C1 segment of cervical spinal cord (tissue), 14 donors: ENCODE results near the gene FBN2.
"Not testable (repeated sequence)": the region's sequence is repeated elsewhere in the genome, so short reads cannot be mapped to it uniquely, and the experiment has no call there.

Experiments
- DNase-seq, 14 donors: peaks; one replicate each; lab custom pipeline; 2025; lab: John Stamatoyannopoulos, UW

Gene FBN2

DNA sequence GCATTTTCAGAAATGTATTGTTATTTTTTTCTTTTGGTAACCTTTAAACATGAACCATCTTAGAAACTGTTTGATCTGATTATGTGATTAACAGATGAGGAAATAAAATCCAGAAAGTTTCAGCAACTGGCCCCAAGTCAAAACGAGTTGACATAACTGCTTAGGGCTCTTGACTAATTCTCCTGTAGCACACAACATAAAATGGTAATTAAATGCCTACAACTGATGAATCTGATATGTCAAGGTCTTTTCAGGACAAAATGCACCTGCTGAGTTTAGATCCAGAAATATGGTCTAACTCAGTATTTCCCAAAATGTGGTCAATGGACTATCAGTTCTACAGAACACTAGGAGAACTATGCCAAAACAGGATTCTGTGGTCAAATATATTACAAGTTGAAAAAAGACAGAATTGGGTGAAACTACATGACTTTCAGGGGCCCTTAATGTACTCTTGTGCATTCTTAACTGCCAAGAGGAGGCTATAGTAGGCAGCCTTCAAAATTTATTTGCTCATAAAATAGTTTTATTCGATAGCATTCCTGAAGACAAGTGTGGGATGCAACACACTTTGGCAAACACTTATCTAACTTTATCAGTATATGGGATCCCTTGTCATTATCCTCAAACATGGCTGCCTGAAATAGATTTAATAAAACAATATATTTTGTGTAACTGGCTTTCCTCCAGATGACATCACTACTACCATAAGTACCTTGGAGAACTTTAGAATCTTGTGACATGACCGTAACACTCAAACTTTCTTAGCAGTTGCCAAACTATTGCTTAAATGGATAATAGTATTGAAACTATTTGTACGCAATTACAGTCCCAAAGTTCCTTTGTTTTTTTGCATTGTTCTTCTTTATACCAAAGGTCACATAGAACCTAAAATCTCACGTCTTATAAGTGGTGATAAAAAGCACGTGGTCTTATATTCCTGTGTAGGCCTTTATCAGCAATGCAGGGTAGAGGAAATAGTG lies 59.4 kb downstream of the FBN2 start:
- no peak for DNase-seq

DNA sequence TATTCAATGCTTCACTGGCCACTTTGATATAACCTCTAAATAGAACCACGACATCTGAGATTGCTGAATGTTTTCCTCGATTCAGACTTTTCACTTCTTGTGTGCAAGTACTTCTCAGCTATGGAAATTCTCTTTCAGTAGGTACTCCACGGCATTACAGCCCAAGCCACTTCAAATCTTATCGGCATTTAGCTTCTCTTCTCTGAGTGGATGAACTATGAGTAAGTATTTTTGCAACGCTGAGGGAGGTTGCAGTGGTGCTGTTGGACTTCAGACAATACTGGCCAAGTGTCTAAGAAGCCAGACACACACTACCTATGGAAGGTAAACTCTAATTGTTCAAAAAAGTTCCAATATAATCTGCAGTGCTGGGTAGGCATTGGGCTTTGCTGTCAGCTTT lies 60.1 kb downstream of the FBN2 start:
- DNase-seq, result no peak

DNA sequence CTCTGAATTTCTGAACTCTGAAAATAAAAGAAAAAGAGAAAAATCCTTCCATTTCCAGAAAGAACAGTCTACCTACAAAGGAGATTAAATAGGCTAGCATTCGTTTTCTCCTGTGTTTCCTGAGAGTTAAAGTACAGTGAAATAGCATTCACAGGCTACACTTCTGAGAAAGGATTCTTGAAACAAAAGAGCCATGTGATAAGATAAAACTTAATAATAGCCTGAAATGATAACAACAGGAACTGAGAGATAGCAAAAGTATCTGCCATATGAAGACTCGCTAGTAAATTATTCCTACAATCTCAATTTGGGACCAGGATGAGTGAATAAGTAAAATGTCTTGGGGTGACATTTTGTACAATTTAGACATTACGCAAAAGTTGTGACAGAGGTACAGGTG lies 62.4 kb downstream of the FBN2 start:
- no peak for DNase-seq

DNA sequence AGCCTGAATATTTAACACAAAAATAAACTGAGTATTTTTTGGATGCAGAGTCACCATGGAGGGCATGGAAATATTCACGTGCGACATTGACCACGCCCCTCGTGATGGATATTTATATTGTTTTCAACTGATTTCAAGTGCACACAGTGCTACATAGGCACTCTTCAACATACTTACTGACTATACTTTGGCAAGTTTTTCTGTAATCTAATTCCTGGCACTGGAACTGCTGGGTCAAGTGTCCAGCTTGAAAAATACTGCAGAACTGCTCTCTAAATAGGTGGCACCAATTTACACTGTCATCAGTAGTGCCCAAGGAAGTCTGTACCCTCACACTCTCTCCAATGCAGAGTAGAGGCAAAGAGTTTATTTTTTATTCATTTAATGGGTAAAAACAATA lies 65.1 kb downstream of the FBN2 start:
- DNase-seq, result no peak

DNA sequence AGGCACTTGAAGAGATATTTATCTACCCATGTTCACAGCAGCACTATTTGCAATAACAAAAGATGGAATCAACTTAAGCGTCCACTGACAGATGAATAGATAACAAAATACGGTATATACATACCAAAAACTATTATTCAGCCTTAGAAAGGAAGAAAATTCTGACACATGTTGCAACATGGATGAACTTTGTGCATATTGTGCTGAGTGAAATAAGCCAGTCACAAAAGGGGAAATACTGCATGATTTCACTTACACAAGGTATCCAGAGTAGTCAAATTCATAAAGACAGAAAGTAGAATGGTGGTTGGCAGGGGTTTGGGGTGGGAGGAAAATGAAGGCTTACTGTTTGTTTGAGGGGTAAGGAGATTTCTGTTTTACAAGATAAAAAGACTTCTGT lies 66.0 kb downstream of the FBN2 start:
- DNase-seq, result no peak

DNA sequence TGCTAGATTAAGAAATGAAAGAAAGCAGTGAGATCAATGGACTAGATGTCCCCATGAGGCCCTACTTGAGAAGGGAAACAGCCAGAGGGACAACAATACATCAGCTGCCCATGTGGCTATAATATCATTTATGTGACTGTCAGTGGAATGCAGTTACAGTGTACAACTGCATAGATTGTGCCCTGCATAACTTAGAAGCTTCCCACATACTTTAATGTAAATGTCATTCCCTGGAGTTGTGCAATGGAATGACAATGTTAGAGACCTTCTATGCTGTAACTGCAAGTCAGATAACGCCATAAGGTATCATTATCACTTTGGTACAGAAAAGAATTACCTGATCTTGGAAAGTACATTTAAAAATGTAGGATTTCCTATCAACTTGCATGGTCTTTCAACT lies 67.4 kb downstream of the FBN2 start:
- no peak for DNase-seq

DNA sequence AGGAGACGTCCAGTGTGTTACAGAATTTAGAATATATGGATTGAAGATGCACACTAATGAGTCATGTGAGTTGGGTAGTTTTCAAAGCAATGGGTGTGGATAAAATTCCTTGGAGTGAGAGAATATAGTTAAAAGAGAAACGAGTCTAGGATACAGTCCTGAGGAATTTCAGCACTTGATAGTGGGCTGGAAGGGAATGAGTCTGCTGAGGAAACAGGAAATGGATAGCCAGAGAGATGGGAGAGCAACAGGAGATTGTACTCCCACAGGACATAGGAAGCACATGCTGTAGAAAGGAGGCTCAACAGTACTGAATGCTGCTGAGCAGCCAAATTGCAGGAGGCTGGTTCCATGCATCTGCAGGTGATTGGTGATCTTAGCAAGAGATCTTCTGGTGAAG lies 68.1 kb downstream of the FBN2 start:
- no peak for DNase-seq

DNA sequence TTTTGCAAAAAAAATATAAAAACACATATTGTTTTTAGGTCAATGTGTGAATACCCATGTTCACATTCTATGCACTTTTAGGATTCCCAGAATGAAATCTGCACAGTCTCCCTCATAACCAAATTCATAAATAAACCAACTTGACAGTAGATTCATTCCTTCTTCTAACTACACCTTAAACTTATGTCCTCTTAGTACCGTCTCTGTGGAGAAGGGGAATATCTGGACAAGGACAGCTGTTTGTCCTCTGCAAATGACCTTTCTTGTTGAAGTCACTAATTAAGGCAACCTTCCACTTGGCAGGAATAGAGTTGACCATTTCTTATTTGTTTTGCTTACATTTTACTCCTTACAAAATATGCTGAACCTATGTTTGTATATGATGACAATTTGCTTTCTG lies 71.1 kb downstream of the FBN2 start:
- no peak for DNase-seq

DNA sequence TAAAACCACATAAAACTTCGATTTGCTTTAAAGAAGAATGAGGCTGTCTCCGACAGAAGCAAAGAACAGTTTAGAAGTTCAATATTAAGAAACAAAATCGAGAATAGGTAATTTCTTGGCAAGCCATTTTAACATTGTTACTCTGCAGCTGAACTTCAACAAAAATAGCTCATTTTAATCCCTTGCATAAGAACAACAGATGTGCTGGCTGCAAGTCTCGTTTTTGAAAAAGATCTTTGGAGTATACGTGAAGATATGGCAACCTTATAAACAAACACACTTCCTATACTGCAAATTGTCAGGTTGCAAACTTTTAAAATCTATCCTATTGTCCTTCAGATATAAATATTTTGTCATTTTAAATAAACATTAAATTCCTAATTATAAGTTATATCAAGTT lies 71.5 kb downstream of the FBN2 start:
- DNase-seq, result no peak

DNA sequence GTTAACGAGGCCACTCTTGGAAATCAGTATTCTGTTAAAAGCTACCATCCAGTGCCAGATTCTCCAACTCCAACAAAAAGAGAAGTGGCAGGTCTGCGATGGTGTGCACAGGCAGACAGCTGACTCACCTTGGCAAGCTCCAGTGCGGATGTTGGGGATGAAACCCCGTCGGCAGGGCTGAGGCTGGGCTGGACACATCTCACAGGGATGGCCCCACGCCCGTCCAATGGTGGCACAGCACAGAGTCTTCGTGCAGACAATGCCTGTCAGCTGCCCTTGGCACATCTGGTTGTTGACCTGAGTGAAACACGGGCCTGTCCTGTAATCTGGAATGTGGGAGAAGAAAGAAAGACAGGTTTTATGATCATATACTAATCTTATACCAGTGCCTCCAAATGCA lies 73.4 kb downstream of the FBN2 start:
- no peak for DNase-seq

DNA sequence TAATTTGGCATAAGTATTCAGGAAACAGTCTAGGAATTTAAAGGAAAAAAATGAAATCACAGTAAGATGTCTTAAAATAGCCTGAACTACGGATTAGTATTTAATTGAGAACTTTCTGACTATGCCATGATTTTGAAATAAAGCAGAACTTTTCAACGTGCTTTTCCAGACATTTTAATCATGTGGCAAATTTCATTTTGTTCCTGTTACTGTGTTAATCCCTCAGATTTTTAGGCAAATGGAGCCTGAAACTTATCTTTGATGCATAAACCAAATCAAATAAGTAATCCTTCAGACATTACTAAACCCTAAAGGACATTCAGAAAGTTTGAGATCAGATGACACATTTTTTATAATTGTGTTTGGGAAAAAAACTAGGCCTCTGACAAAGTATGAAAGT lies 75.7 kb downstream of the FBN2 start:
- DNase-seq, result no peak

DNA sequence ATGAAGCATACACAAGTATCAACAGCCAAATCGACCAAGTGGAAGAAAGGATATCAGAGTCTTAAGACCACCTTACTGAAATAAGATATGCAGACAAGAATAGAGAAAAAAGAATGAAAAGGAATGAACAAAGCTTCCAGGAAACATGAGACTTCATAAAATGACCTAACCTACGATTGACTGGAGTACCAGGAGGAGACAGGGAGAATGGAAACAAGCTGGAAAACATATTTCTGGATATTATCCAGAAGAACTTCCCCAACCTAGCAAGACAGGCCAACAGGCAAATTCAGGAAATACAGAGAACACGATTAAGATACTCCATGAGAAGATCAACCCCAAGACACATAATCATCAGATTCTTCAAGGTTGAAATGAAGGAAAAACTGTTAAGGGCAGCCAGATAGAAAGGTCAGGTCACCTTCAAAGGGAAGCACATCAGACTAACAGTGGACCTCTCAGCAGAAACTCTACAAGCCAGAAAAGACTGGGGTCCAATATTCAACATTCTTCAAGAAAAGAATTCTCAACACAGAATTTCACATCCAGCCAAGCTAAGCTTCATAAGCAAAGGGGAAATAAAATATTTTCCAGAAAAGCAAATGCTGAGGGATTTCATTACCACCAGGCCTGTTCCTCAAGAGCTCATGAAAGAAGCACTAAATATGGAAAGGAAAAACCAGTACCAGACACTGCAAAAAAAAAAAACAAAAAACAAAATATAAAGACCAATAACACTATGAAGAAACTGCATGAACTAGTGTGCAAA lies 80.7 kb downstream of the FBN2 start:
- DNase-seq, result not testable (repeated sequence)

DNA sequence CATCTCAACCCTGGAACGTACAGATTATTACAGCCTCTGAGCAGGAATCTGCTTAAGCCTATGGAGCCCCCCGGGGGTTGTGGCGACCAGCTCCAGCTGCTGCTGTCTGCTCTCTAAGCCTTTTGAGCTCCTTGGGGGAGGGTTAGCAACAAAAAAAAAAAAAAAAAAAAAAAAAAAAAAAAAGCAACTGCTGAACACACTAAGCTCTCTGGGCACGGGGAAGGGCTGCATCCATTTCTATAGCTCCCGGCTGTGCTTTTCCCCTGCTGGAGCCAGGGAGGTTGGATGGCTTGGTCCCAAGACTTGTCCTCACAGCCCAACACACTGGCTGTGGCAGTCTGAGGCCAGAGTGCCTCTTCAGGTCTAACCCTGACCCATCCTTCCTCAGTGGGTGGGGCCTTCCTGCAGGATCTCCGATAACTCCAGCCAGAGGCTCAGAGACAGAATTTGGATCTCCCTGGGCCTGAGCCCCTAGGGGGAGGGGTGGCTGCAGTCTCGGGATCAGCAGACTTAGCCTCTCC lies 82.1 kb downstream of the FBN2 start:
- DNase-seq, result no peak

DNA sequence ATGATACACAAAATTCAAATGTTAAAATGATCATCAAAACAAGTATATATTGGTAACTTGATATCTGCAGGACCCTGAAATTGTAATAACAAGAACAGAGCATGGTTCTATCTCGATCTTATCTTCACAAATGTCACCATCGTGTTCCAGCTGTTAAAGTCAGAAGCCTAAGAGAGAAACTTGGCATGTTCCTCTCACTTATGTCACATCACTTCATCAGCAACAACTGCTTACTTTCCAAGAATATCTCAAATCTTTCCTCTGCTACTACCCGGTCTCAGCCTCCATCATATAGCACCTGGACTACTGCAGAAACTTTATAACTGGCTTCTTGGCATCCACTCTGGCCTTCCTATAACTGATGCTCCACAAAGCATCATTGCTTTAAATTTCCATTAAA lies 84.9 kb downstream of the FBN2 start:
- DNase-seq, result no peak

DNA sequence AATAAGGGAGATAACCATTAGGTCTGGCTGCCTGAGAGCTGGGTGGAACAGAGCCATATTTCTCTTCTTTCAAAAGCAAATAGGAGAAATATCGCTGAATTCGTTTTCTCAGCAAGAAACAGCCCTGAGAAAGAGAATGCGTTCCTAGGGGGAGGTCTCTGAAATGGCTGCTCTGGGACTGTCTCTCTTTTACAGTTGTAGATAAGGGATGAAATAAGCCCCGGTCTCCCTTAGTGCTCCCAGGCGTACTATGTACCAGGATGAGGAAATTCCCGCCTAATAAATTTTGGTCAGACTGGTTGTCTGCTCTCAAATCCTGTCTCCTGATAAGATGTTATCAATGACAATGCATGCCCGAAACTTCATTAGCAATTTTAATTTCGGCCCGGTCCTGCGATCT lies 90.8 kb downstream of the FBN2 start:
- DNase-seq, result not testable (repeated sequence)

DNA sequence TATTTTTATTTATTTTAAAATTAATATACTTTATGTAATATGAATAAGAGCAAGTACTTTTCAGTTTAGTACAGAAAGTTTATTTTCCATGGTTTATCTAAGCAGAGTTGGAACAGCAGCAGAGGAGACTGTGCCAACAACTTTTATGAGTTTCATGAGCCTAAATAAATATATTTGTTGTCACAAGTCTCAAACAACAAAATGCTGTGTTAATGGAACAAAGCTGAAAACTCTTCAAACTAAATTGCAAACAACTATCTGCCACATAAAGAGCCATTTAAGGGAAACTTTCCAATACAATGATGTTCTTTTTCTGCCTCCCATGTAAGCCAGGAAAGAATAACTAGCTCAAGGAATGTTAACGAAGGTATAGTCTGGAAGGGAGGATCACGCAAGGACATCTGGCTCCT lies 96.1 kb downstream of the FBN2 start:
- no peak for DNase-seq

DNA sequence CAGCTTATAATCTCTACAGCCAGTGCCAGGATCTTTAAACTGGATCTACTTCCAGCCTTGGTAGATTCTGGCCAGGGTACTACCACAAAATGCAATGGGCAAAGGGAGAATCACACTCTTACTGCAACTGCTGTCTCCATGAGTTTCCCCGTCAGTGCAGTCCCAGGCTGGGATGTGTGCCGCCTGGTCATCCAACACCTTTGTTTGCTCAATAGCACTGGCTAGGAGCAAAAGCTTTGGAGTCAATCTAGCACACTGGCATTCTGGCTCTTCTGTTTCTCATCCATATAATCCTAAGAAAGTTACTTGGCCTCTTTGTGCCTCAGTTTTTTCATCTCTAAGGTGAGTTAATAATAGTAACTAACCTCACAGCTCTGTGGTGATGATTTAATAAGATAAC lies 96.9 kb downstream of the FBN2 start:
- DNase-seq, result no peak

DNA sequence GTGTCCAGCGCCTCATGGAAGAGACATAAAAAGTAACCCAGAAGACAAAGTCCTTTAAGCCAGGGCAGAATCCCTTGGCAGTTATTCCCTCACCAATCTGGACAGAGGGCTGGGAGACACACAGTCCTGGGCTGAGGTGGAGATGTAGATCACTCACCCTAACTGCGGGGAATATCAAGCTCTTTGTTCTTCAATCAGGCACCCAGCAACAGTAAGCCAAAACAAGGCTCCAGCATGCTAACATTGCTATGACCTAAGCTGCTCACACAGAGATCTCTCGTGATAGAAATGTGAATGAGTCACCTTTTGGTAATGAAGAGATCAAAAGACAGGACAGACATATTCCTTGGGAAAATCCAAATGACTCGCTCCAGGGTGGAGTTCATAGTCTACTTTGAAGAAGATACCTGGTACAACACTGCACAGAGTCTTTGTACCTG lies 101.3 kb downstream of the FBN2 start:
- DNase-seq, result no peak

DNA sequence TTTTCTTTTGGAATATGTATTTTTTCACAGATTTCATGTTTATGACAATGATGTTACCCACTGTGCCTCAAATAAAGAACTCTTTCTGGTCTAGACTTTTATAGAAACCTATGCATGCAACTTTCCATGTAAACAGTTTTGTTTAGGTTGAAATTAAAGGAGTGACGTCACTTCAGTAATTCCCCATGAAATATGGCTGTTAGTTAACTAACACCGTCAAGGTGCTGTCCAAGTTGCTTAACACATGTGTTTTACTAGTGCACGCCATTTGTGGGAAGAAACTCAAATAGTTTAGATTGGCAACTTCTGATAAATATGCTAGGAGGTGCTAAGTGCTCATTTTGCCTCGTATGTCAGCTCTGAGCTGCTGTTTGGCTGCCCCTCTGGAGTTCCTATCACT lies 102.2 kb downstream of the FBN2 start:
- DNase-seq, result no peak

DNA sequence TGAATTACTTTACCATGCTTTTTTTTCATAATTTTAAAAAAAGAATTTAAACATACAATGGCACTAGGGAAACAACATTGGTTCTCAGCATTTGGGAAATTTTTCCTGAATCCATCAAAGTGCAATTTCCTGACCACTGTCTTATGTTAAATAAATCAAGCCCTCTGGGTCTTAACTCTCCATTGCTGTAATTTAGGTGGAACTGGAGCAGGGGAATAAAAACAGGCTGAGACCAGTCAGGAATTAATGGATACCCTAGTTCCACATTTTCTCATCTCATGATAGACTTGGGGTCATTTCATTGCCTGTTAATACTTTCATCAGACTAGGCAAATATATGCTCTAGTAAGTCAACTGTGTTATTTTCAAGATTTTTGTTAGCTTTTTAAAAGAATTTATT lies 103.1 kb downstream of the FBN2 start:
- no peak for DNase-seq

DNA sequence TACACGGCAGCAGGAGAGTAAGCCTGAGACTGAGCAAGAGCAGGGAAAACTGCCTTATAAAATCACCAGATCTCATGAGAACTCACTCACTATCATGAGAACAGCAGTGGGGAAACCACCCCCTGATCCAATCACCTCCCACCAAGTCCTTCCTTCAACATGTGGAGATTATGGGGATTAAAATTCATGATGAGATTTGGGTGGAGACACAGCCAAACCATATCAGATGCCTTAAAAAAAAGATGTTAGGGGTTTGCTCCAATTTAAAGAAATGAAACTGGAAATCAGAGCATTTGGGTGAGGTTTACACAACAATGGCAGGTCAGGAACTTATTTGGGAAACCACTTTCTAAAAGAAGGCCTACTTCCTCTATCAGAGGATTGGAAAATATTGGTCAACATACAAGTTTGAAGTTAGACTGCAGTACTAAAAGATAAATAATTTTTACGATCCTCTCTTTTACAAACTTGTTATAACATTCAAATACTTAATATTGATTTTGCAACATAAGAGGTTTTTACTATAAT lies 105.1 kb downstream of the FBN2 start:
- DNase-seq, result no peak

DNA sequence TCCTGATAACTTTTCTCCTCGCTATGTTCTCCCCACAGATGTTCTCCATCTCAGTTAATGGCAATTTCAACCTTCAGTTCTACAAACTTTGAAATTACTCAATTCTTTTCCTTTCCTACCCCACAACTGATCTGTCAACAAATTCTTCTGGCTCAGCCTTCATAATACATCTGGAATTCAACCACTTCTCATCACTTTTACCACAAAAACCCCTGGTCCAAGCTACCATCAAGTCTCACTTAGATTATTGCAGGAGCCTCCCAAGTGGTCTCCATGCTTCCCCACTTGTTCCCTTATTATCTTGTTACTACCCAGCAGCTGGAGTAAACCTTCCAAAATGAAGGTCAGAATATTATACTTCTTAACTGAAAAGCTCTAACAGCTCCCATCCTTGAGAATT lies 110.1 kb downstream of the FBN2 start:
- DNase-seq, result no peak
